ENCODE data around the gene RFX2.
A peak's percentile ranks its signal among the peaks of the same experiment; 100 is the strongest.
"Not testable (repeated sequence)": the region's sequence is repeated elsewhere in the genome, so short reads cannot be mapped to it uniquely, and the experiment has no call there.

RFX2 gene

GRCh38 chr19:5990289-5990797 lies 120.0 kb downstream of the RFX2 start:
- DNase-seq (ENCODE audit: low read depth) = no peak

- no peak for DNase-seq (ENCODE audit: low read depth)
Measured at GRCh38 chr19:5989388-5990074, 120.8 kb downstream of the RFX2 start.

DNA sequence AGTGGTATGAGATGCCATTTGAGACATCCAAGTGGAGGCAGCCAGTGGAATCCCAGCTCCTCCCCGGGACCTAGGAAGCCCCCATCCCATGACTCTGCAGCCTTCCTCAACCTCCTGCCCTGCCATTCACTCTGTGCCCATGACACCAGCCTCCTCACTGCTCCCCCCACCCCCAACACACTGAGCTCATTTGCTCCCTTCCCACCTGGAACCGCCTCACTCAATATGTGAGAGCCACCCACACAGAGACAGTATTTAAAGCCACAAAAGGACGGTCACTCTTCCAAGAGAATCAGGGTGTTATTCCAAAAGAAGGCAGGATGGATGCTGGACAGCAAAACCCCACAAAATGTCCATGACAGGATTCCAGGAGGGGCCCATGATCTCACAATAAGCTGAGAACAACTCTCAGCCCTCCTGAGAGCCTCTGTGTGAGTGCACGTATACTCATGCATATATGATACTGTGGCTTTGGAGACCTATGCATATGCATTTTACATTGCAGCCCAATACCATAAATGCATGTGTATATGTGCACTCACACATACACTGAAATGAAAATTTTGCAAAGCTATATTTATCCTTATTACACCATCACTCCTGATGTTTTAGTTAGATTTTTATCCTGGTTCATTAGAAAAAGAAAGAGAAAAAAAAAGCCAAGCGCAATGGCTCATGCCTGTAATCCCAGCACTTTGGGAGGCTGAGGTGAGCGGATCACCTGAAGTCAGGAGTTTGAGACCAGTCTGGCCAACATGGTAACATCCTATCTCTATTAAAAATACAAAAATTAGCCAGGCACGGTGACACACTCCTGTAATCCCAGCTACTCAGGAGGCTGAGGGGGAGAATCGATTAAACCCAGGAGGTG lies 121.5 kb downstream of the RFX2 start:
- DNase-seq (ENCODE audit: low read depth) = peak; percentile 26

DNA sequence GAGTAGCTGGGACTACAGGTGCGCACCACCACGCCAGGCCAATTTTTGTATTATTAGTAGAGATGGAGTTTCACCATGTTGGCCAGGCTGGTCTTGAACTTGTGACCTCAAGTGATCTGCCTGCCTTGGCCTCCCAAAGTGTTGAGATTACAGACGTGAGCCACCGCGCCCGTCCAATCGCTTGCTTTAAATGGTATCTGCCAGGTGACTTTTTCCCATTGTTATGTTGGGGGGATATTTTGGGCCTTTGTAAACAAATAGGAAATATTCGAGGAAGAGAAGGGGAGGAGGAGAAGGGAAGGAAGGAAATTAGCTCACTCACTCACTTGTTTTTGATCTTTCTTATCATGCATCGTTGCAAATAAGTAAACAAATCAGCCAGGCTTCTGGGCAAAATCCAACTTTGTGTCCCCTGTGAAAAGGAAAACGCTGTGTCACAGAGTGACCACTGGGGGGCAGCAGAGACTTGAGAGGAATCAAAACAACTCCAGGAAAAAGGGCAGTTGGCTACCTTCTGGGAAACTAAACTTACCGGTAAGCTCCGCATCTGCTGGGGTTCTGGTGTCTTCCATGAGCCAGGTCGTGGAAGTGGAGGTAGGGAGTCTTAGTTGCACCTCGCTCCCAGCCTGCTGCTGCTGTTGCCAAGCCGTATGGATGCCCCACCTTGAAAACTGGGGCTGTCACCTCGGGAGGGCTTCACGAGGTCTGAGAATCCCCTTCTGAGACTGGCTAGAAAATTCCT lies 123.1 kb downstream of the RFX2 start:
- peak; percentile 83 for DNase-seq (ENCODE audit: low read depth)

GRCh38 chr19:5985837-5986236 lies 124.5 kb downstream of the RFX2 start:
- DNase-seq (ENCODE audit: low read depth) = not testable (repeated sequence)

DNA sequence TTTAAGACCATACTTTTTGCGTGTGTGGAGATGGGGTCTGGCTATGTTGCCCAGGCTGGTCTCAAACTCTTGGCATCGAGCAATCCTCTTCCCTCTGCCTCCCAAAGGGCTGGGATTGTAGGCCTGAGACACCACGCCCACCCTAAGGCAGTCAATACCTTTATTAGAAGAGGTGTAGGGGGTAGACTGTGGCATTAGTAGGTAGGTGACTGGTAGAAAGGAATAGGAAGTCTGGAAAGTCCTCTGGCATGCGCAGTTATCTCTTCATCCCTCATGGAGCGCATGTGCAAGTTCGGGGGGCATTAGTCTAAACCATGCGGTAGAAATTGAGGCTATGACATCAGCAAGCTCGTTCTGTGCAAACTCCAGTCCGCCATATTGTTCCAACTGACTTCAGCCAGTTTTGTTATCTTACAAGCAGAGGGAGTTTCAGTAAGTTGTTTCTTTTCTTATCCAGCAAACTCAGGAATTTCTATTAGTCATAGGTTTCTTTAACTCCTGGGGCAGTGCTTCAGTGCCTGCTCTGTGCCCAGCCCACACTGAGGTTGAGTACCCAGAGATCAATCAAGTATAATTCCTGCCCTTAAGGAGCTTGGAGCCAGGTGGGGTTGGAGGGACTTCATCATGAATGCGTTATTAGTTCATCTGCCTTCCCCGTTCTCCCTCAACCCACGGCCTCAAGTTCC lies 125.1 kb downstream of the RFX2 start:
- peak; percentile 70 for DNase-seq (ENCODE audit: low read depth)

GRCh38 chr19:5984600-5984999 lies 125.7 kb downstream of the RFX2 start:
- no peak for DNase-seq (ENCODE audit: low read depth)

DNA sequence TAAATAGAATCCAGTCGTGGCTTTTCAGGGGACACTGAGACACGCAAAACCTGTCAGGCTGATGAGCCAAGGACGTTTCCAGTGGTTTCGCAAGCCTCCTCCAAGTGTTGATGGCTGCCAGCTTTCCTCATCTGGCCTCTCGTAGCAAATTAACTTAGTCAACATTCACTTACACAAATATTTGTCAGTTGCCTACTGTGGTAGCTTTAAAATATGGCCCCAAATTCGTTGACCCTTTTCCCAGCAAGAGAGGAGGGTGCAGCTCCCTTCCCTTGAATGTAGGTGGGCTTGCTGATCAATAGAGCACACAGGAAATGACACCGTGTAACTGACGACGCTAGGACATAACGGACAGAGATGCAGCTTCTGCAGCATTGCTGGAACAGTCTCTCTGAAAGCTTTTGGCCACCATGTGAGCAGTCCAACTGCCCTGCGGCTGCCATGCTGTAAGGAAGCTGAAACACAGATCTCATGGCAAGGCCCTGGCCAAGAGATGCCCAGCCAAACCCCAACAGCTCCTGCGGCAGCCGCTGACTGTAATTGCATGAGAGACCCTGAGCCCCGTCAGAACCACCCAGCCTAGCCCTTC lies 126.8 kb downstream of the RFX2 start:
- no peak for DNase-seq (ENCODE audit: low read depth)

DNA sequence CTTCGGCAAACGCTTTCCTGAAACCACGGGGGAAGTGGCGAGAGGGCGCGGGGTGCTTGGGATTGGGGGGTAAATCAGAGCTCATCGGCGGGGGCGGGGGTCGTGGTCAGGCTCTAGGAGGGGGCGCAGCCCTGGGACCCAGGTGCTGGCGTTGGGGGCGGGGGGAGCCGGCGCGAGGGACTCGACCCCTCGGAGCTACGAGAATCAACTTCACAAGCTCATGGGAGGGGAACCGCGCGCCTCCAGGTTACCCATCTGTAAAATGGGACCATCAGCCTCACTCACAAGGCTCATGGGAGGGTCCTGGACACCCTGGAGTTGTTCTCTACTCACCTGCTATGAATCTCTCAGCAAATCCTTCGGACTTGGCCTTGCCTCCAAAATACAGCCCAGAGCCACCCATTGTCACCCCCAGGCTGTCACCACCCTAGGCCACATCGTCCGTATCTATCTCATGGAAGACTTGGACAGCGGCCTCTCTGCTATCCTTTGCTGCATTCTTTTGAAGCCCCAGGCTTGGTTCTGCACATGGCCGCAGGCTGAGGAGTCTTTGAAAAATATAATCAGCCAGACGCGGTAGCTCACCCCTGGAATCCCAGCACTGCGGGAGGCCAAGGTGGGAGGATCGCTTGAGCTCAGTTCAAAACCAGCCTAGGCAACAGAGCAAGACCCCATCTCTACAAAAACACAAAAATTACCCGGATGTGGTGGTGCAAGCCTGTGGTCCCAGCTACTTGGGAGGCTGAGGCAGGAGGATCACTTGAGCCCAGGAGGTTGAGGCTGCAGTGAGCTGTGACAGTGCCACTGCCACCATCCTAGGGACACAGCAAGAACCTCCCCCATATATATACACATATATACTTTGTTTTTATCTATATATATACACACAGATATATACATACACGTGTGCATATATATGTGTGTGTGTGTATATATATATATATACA lies 131.4 kb downstream of the RFX2 start:
- no peak for DNase-seq (ENCODE audit: low read depth)

- peak; percentile 98 for DNase-seq (ENCODE audit: low read depth)
Measured at GRCh38 chr19:5977785-5978605, 132.3 kb downstream of the RFX2 start, which contains the start of gene RANBP3. RANBP3 (minus strand) TSS chr19:5978140; CDS start chr19:5978082, 58 bp downstream.

GRCh38 chr19:5977222-5977784 lies 133.0 kb downstream of the RFX2 start:
- DNase-seq (ENCODE audit: low read depth) = no peak

DNA sequence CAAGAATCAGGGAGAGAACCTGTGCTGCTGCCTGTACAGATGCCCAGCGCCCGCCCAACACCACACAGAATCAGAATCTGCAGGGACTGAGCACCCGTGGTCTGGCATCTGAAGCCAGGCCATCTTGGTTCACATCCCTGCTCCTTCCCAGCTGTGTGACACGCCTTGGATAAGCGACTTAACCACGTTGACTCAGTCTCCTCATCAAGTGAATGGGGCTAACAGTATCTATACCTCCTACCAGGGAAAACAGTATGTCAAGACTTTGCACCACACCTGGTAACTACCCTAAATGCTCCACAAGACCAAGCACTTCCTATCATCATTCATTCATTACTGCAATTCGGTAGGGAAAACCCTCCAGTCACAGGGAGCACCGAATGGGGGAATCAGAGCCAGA lies 133.5 kb downstream of the RFX2 start:
- DNase-seq (ENCODE audit: low read depth) = no peak

DNA sequence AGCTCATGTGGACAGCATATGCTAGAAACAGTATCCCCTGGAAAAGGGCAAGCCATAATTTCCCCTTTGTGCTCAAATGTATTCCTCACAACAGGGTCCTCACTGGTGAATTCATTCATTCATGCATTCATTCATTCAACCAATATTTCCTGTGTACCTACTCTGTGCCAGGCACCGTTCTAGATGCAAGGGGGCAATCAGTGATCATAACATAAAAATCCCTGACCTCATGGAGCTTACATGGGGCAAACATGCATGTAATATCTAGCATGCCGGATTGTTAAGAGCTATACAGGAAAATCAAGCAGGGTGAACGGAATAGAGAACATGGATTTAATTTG lies 134.9 kb downstream of the RFX2 start:
- DNase-seq (ENCODE audit: low read depth) = no peak

DNA sequence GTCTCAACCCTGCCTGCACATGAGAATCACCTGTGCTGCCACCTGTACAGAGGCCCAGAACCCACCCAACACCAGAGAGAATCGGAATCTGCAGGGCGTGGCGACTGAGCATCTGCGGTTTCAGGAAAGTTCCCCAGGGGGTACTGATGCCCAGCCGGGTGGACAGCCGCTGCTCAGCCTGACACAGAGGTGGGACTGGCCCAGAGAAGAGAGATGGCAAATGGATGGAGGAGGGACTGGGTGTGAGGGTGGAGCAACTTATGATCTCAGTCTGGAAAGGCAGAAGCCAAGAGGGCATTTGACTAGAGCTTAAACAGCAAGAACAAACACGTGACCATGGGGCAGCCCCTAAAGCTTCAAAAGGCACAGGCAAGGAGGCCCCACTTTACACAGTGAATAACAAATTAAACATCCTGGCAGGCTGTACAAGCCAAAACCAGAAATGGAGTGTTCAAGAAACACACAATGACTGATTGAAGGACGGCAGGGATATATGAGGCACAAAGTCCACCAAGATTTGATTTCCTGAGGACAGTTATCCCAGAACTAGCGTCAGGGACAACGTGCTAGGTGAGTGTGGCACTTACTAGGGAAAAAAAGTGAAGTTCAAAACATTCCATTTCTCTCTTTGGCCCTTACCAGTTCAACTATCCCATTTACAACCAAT lies 135.4 kb downstream of the RFX2 start:
- DNase-seq (ENCODE audit: low read depth) = no peak

DNA sequence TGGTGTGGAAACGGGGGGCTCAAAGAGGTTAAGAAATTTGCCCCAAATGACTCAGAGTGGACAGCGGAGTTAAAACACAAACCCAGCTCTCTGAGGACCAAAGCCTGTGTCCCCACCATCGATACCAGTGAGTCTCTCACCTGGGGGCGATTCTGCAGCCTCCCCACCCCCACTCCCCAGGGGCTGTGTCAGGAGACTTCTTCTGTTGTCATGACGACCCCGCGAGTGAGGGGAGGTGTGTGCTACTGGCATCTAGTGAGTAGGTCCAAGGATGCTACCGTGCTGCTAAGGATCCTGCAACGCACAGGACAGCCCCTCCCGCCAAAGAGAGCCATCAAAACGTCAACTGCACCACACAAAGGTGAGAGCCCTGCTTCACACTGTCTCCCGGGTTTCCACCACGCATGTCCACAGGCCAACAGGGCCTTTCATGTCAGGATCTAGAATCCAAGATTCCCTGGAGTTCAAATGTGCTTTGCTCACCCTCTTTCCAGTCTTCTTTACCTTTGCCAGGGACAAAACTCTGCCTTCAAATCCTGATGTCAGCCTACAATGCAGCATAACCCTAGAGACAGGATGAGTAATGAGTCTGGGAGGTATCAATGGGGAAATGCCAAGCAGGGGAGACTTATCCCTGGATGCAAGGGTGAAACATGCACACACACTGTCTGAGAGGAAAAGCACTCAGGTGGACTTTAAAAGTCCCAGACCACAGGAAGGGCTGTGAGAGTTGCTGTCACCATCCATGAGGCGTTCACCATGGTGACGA lies 136.2 kb downstream of the RFX2 start:
- DNase-seq (ENCODE audit: low read depth) = no peak

- no peak for DNase-seq (ENCODE audit: low read depth)
Measured at GRCh38 chr19:5973376-5973775, 136.9 kb downstream of the RFX2 start.

- no peak for DNase-seq (ENCODE audit: low read depth)
Measured at GRCh38 chr19:5972355-5972731, 138.0 kb downstream of the RFX2 start.
